Neural cell (in vitro differentiated cells): ENCODE measurements around the gene CA5A. TPM values are rescaled to one million over a fixed set of nuclear protein-coding genes. Genes with fewer than 3 reads are reported as not detected.

Source experiments
- H2AFZ ChIP-seq: fragments of 200-600, 300-800 bp; sonication (generic), shearing (Covaris generic); 2 replicates; pipeline ENCODE4 v1.6.0; 2014; ENCODE audit warnings: low read depth, mild to moderate bottlenecking, antibody characterized with exemption, low read length, moderate library complexity
- H3F3A ChIP-seq: fragments of 200-600 bp; shearing (Covaris generic); 2 replicates; pipeline ENCODE4 v1.6.1; 2016; ENCODE audit warnings: mild to moderate bottlenecking, moderate library complexity, mixed read lengths, antibody characterized with exemption, low read length; ENCODE audit not compliant: insufficient read depth, poor library complexity, severe bottlenecking
- H3K27ac ChIP-seq: fragments of 200-600, 300-800 bp; sonication (generic), shearing (Covaris generic); 2 replicates; pipeline ENCODE4 v1.5.1; 2014; ENCODE audit warnings: mild to moderate bottlenecking, low read length, moderate library complexity
- H3K27me3 ChIP-seq: fragments of 300-800, 200-600 bp; sonication (generic), shearing (Covaris generic); 2 replicates; pipeline ENCODE4 v1.6.0; 2014; ENCODE audit warnings: mild to moderate bottlenecking, low read depth, low read length, moderate library complexity; ENCODE audit not compliant: insufficient read depth
- H3K36me3 ChIP-seq: fragments of 300-800, 200-600 bp; sonication (generic), shearing (Covaris generic); 2 replicates; pipeline ENCODE4 v1.5.1; 2014; ENCODE audit warnings: mild to moderate bottlenecking, antibody characterized with exemption, low read length, moderate library complexity; ENCODE audit not compliant: insufficient read depth
- H3K4me2 ChIP-seq: fragments of 300-800, 200-600 bp; sonication (generic), shearing (Covaris generic); 2 replicates; pipeline ENCODE4 v1.6.0; 2014; ENCODE audit warnings: mild to moderate bottlenecking, low read length
- H3K4me3 ChIP-seq: fragments of 300-800, 200-600 bp; sonication (generic), shearing (Covaris generic); 2 replicates; pipeline ENCODE4 v1.5.1; 2014; ENCODE audit warnings: mild to moderate bottlenecking, low read length, moderate library complexity
- H3K79me2 ChIP-seq: fragments of 200-600 bp; shearing (Covaris generic); replicated peaks from 2 replicates; pipeline ENCODE4 v1.6.0; 2014; ENCODE audit warnings: mild to moderate bottlenecking, low read length, moderate library complexity; ENCODE audit not compliant: insufficient read depth
- H3K9ac ChIP-seq: fragments of 300-800, 200-600 bp; sonication (generic), shearing (Covaris generic); 2 replicates; pipeline ENCODE4 v1.6.1; 2016; ENCODE audit warnings: mild to moderate bottlenecking, low read length, mixed read lengths
- H3K9me2 ChIP-seq: fragments of 200-600 bp; shearing (Covaris generic); 2 replicates; pipeline ENCODE4 v1.6.1; 2016; ENCODE audit warnings: mild to moderate bottlenecking, low read length, mixed read lengths; ENCODE audit not compliant: insufficient read depth
- H3K9me3 ChIP-seq: fragments of 200-600, 300-800 bp; sonication (generic), shearing (Covaris generic); 2 replicates; pipeline ENCODE4 v1.6.1; 2016; ENCODE audit warnings: mild to moderate bottlenecking, mixed run types, low read length, moderate library complexity, mixed read lengths
- H4K20me1 ChIP-seq: fragments of 200-600 bp; shearing (Covaris generic); 2 replicates; pipeline ENCODE4 v1.6.1; 2016; ENCODE audit warnings: mild to moderate bottlenecking, mixed run types; ENCODE audit not compliant: insufficient read depth
- EP300 ChIP-seq: fragments of 450-650 bp; conservative IDR thresholded peaks from 2 replicates; pipeline ENCODE4 v1.6.1; 2014; ENCODE audit warnings: antibody characterized with exemption, mild to moderate bottlenecking, moderate library complexity; ENCODE audit not compliant: poor library complexity, severe bottlenecking
- EZH2 ChIP-seq: fragments of 200-600, 300-800 bp; shearing (Covaris generic), sonication (generic); IDR thresholded peaks from 2 replicates; pipeline ENCODE4 v1.6.1; 2014; ENCODE audit warnings: antibody characterized with exemption, low read length, borderline replicate concordance, mild to moderate bottlenecking; ENCODE audit not compliant: insufficient read depth, poor library complexity, severe bottlenecking
- MXI1 ChIP-seq: fragments of 450-650 bp; conservative IDR thresholded peaks from 2 replicates; pipeline ENCODE4 v1.6.1; 2014; ENCODE audit warnings: antibody characterized with exemption, mild to moderate bottlenecking; ENCODE audit not compliant: poor library complexity, severe bottlenecking
- POLR2AphosphoS5 ChIP-seq: IDR thresholded peaks from 2 replicates; pipeline ENCODE4 v1.6.1; 2012
- RAD21 ChIP-seq: fragments of 450-650 bp; conservative IDR thresholded peaks from 2 replicates; pipeline ENCODE4 v1.6.1; 2014; ENCODE audit warnings: antibody characterized with exemption, mild to moderate bottlenecking, moderate library complexity
- SMC3 ChIP-seq: fragments of 450-650 bp; conservative IDR thresholded peaks from 2 replicates; pipeline ENCODE4 v1.6.1; 2014; ENCODE audit warnings: antibody characterized with exemption, mild to moderate bottlenecking, moderate library complexity; ENCODE audit not compliant: poor library complexity
- TAF1 ChIP-seq: IDR thresholded peaks from 2 replicates; pipeline ENCODE4 v1.6.1; 2012; ENCODE audit warnings: low read depth
- polyA plus RNA-seq: library from polyadenylated mRNA; depleted of rRNA; stranded (reverse); fragments of >200 nt; gene quantifications from 2 replicates; pipeline ENCODE4 v1.2.3, GENCODE V29; 2014
- TF ChIP-seq, protein P1 (sequence below): IDR thresholded peaks from 2 replicates; pipeline ENCODE4 v1.6.1; 2012; ENCODE audit warnings: borderline replicate concordance
- TF ChIP-seq, protein P2 (sequence below): fragments of 450-650 bp; IDR thresholded peaks from 2 replicates; pipeline ENCODE4 v1.5.1; 2014; ENCODE audit warnings: antibody characterized with exemption, mild to moderate bottlenecking, moderate library complexity; ENCODE audit not compliant: poor library complexity, severe bottlenecking

Gene CA5A
- polyA plus RNA-seq, 1 donor from 2014 or later, result not detected

DNA sequence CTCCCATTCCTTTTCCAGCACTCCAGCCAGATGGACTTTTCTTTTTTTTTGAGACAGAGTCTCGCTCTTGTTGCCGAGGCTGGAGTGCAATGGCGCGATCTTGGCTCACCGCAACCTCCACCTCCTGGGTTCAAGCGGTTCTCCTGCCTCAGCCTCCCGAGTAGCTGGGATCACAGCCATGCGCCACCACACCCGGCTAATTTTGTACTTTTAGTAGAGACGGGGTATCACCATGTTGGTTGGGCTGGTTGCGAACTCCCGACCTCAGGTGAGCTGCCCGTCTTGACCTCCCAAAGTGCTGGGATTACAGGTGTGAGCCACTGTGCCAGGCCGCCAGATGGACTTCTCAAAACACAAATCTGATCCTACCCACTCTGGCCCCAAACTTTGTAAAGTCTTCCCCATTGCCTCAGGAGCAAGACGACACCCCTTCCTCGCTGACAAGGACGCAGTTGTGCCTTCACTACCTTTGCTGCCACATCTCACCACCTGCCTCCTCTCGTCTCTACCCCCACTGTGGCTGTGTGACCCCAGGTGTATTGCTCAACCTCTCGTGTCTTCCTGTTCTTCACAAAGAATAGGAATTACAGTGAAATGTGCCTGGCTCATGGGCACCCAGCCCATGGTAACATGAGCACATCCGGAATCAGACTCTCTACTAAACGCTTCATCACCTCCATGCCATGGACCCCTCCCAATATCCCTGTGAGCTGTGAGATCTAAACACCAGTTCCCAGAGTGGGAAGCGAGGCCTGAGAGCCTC is 11.2 kb upstream of the CA5A start:
- Histone ChIP-seq H3K9me2 (no peaks in the 10 kb centered on the region), H4K20me1 (no peaks in the 10 kb centered on the region), H3K36me3 (no peaks in the 10 kb centered on the region), H3K9me3 (no peaks in the 10 kb centered on the region), H3K4me2 (no peak overlapping the region), H3F3A (no peaks in the 10 kb centered on the region), H3K9ac (no peak overlapping the region), H3K27me3 (no peaks in the 10 kb centered on the region), H3K4me3 (no peak overlapping the region), H3K79me2 (peaks cover 5% of the 10 kb centered on the region), H3K27ac (no peak overlapping the region), H2AFZ (no peak overlapping the region)
- TF ChIP-seq SMC3, result no peak
- no peak for TF ChIP-seq MXI1
- TF ChIP-seq EZH2, result no peak
- TF ChIP-seq TAF1, result no peak
- no peak for TF ChIP-seq POLR2AphosphoS5
- no peak for TF ChIP-seq RAD21
- no peak for TF ChIP-seq EP300

DNA sequence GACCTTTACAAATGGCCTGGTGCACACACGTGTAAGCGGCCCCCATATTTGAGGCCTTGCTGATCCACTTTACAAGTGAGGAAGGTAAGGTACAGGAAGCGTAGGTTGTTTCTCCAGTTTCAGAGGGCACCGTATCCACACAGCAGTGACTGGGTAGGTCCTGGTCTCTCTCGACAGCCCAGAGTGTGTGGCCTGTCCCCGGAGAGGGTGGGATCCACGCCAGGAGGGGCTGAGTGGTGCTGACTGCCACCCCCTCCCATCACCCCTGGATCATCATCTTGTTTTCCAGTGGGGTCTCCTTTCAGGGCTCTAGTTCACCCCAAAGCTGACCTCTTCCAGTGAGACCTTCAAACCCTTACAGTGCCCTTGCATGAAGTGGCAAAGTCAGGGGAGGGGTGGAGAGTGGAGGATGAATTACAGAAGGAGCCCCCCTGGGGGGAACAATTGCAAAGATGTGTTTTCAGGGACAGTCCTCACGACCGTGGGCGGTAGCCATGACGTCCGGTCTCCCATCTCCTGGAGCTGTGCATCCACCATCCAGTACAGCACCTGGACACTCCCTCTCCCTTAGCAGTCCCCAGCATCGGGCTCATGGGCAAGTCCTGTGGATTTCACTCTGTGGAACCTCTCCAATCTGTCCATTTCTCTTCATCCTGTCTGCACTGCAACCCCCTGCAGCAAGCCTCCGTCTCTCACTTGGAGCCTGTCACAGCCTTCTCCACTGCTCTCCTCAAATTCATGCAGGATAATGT is 10.4 kb upstream of the CA5A start:
- H3K79me2 ChIP-seq, result no peaks in the 10 kb centered on the region
- no peaks in the 10 kb centered on the region for H3K9me3 ChIP-seq
- H3K27me3 ChIP-seq, result no peaks in the 10 kb centered on the region
- no peaks in the 10 kb centered on the region for H3K9me2 ChIP-seq
- no peaks in the 10 kb centered on the region for H4K20me1 ChIP-seq
- no peak overlapping the region for H3K4me2 ChIP-seq
- no peak overlapping the region for H3K27ac ChIP-seq
- TF ChIP-seq, protein P1, sequence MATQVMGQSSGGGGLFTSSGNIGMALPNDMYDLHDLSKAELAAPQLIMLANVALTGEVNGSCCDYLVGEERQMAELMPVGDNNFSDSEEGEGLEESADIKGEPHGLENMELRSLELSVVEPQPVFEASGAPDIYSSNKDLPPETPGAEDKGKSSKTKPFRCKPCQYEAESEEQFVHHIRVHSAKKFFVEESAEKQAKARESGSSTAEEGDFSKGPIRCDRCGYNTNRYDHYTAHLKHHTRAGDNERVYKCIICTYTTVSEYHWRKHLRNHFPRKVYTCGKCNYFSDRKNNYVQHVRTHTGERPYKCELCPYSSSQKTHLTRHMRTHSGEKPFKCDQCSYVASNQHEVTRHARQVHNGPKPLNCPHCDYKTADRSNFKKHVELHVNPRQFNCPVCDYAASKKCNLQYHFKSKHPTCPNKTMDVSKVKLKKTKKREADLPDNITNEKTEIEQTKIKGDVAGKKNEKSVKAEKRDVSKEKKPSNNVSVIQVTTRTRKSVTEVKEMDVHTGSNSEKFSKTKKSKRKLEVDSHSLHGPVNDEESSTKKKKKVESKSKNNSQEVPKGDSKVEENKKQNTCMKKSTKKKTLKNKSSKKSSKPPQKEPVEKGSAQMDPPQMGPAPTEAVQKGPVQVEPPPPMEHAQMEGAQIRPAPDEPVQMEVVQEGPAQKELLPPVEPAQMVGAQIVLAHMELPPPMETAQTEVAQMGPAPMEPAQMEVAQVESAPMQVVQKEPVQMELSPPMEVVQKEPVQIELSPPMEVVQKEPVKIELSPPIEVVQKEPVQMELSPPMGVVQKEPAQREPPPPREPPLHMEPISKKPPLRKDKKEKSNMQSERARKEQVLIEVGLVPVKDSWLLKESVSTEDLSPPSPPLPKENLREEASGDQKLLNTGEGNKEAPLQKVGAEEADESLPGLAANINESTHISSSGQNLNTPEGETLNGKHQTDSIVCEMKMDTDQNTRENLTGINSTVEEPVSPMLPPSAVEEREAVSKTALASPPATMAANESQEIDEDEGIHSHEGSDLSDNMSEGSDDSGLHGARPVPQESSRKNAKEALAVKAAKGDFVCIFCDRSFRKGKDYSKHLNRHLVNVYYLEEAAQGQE, result no peak
- TF ChIP-seq EP300, result no peak
- TF ChIP-seq, protein P2, sequence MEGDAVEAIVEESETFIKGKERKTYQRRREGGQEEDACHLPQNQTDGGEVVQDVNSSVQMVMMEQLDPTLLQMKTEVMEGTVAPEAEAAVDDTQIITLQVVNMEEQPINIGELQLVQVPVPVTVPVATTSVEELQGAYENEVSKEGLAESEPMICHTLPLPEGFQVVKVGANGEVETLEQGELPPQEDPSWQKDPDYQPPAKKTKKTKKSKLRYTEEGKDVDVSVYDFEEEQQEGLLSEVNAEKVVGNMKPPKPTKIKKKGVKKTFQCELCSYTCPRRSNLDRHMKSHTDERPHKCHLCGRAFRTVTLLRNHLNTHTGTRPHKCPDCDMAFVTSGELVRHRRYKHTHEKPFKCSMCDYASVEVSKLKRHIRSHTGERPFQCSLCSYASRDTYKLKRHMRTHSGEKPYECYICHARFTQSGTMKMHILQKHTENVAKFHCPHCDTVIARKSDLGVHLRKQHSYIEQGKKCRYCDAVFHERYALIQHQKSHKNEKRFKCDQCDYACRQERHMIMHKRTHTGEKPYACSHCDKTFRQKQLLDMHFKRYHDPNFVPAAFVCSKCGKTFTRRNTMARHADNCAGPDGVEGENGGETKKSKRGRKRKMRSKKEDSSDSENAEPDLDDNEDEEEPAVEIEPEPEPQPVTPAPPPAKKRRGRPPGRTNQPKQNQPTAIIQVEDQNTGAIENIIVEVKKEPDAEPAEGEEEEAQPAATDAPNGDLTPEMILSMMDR, result no peak
- TF ChIP-seq EZH2, result no peak
- TF ChIP-seq POLR2AphosphoS5, result no peak
- no peak for TF ChIP-seq SMC3
- TF ChIP-seq TAF1, result no peak
- no peak for TF ChIP-seq MXI1
- TF ChIP-seq RAD21, result no peak
- no peaks in the 10 kb centered on the region for H3F3A ChIP-seq
- no peak overlapping the region for H3K4me3 ChIP-seq
- H3K9ac ChIP-seq, result no peak overlapping the region
- H2AFZ ChIP-seq, result no peak overlapping the region
- no peaks in the 10 kb centered on the region for H3K36me3 ChIP-seq
